PC-3 (cell line): ENCODE results near the gene MCL1.

ENCODE experiments used
- EZH2 ChIP-seq: fragments of 300-600 bp; sonication (generic); IDR thresholded peaks from one replicate; pipeline ENCODE4 v1.6.1; 2017; ENCODE audit warnings: antibody characterized with exemption, mild to moderate bottlenecking, low read length; ENCODE audit not compliant: unreplicated experiment
- TF ChIP-seq, protein P1 (sequence below): fragments of 300-600 bp; sonication (generic); conservative IDR thresholded peaks from 2 replicates; pipeline ENCODE4 v1.5.1; 2017; ENCODE audit warnings: antibody characterized with exemption, low read depth, mild to moderate bottlenecking, low read length

DNA sequence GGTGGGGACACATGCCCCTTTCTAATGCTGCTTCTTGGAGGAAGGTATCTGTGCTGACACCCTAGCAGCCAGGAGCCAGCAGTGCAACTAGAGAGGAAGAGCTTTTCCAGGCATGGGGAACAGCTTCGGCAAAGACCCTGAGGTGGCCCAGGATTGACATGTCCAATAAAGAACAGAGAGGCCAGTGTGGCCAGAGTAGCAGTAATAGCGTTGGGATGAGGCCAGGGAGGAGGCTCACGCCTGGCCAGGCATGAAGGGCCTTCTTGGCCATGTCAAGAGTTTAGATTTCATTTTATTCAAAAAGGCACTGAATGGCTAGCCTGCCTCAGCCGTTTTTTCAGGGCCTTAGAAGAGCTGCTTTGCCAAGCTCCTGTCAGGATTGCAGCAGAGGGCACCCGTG, 46.5 kb downstream of the MCL1 start:
- TF ChIP-seq, protein P1, sequence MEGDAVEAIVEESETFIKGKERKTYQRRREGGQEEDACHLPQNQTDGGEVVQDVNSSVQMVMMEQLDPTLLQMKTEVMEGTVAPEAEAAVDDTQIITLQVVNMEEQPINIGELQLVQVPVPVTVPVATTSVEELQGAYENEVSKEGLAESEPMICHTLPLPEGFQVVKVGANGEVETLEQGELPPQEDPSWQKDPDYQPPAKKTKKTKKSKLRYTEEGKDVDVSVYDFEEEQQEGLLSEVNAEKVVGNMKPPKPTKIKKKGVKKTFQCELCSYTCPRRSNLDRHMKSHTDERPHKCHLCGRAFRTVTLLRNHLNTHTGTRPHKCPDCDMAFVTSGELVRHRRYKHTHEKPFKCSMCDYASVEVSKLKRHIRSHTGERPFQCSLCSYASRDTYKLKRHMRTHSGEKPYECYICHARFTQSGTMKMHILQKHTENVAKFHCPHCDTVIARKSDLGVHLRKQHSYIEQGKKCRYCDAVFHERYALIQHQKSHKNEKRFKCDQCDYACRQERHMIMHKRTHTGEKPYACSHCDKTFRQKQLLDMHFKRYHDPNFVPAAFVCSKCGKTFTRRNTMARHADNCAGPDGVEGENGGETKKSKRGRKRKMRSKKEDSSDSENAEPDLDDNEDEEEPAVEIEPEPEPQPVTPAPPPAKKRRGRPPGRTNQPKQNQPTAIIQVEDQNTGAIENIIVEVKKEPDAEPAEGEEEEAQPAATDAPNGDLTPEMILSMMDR = peak; percentile 17; the same call in 1 of the 2 replicates
- no peak for TF ChIP-seq EZH2
